Prostate gland (tissue), 2 donors: ENCODE measurements around the gene ARGLU1.

Source experiments
- CTCF ChIP-seq, 4 experiments: fragments of 200-600 bp in 2 of 4; fragments of 450-650 bp in 2 of 4; sonication (generic) in 2 of 4; IDR thresholded peaks; 1 replicate in 3 of 4; 2 replicates in 1 of 4; pipeline ENCODE4 v1.5.1; 2016 to 2019; ENCODE audit warnings: antibody characterized with exemption in 4 of 4, mild to moderate bottlenecking in 2 of 4, moderate library complexity in 2 of 4
- POLR2AphosphoS5 ChIP-seq: sonication (generic); formaldehyde crosslinking; IDR thresholded peaks from one replicate; pipeline ENCODE4 v1.6.1; 2017; ENCODE audit warnings: antibody characterized with exemption

- TF ChIP-seq CTCF (IDR thresholded peaks at IDR 0.05) (no peak), POLR2AphosphoS5 (no peak)
Observed at GRCh38 chr13:106522898-106523525, 44.9 kb downstream of the ARGLU1 start.
